ENCODE measurements around the gene CNOT6.
"Not testable (repeated sequence)": the region's sequence is repeated elsewhere in the genome, so short reads cannot be mapped to it uniquely, and the experiment has no call there.

The CNOT6 gene
- 35.0 to 71.2 (median 50.9) reads per million in 9 experiments for total RNA-seq

- ATAC-seq (replicated peaks): peak; percentile 92
- peak within 1 kb of the TSS; percentile 79 to 94 for H3K27ac Mint-ChIP-seq
- peak within 1 kb of the TSS; percentile 81 to 97 for H3K4me3 Mint-ChIP-seq
- peaks cover 24% of the 10 kb centered on the region for H3K36me3 Mint-ChIP-seq (ENCODE audit: insufficient read depth)
- H3K4me1 Mint-ChIP-seq (ENCODE audit: low read depth in 2 of 2): peaks cover 25 to 36% of the 10 kb centered on the region in 2 donors
- H3K27me3 Mint-ChIP-seq: no peaks in the 10 kb centered on the region
- peak; percentile 91 to 96 (median 93) for DNase-seq
- no peaks in the 10 kb centered on the region for H3K9me3 Mint-ChIP-seq
Measured at GRCh38 chr5:180494060-180494509, at the start of gene CNOT6. Gene CNOT6, plus strand, starts transcription at chr5:180494379. Its CDS starts 34,898 bp downstream, at chr5:180529277.

DNA sequence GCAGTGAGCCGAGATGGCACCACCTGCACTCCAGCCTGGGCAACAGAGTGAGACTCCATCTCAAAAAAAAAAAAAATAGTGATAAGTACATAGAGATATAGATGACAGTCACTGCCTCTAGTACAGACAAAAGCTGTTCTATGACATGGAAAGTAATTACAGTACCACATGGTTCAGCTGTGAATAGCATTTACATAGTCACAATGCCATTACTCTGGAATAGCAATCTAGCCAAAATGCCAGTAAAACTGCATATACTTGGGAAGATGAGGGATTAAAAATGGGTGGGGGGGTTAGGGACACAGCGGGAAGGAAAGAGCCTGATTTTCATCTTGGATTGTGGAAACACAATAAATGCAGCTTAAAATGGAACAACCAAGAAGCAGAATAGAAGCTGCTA is 39.4 kb upstream of the CNOT6 start:
- ATAC-seq (replicated peaks): no peak
- Mint-ChIP-seq H3K27me3 (peaks cover 32 to 42% of the 10 kb centered on the region in 2 donors), H3K9me3 (no peaks in the 10 kb centered on the region), H3K27ac (no peak overlapping the region), H3K4me1 (ENCODE audit: low read depth in 2 of 2) (peaks cover 6 to 7% of the 10 kb centered on the region in 2 donors), H3K36me3 (ENCODE audit: insufficient read depth) (peaks cover 6% of the 10 kb centered on the region), H3K4me3 (no peak overlapping the region)
- DNase-seq: no peak

- Mint-ChIP-seq H3K9me3 (no peaks in the 10 kb centered on the region), H3K4me1 (ENCODE audit: low read depth in 2 of 2) (peaks cover 7 to 8% of the 10 kb centered on the region in 2 donors)
Measured at GRCh38 chr5:180455872-180456271, 38.3 kb upstream of the CNOT6 start.

GRCh38 chr5:180456792-180457191 is 37.4 kb upstream of the CNOT6 start:
- no peak for ATAC-seq (replicated peaks)
- H3K9me3 Mint-ChIP-seq: no peaks in the 10 kb centered on the region
- H3K36me3 Mint-ChIP-seq (ENCODE audit: insufficient read depth): peaks cover 6% of the 10 kb centered on the region
- no peak overlapping the region for H3K4me3 Mint-ChIP-seq
- peaks cover 22 to 27% of the 10 kb centered on the region in 2 donors for H3K27me3 Mint-ChIP-seq
- H3K27ac Mint-ChIP-seq: peak overlapping the region in 1 of 2 donors; percentile 83
- no peak for DNase-seq
- peaks cover 7 to 8% of the 10 kb centered on the region in 2 donors for H3K4me1 Mint-ChIP-seq (ENCODE audit: low read depth in 2 of 2)

More at GRCh38 chr5:180455872-180456271, 38.3 kb upstream of the CNOT6 start:
- Mint-ChIP-seq H3K36me3 (ENCODE audit: insufficient read depth) (peaks cover 6% of the 10 kb centered on the region), H3K4me3 (no peak overlapping the region), H3K27ac (no peak overlapping the region), H3K27me3 (peaks cover 31 to 33% of the 10 kb centered on the region in 2 donors)
- DNase-seq (no peak), ATAC-seq (replicated peaks) (no peak)

DNA sequence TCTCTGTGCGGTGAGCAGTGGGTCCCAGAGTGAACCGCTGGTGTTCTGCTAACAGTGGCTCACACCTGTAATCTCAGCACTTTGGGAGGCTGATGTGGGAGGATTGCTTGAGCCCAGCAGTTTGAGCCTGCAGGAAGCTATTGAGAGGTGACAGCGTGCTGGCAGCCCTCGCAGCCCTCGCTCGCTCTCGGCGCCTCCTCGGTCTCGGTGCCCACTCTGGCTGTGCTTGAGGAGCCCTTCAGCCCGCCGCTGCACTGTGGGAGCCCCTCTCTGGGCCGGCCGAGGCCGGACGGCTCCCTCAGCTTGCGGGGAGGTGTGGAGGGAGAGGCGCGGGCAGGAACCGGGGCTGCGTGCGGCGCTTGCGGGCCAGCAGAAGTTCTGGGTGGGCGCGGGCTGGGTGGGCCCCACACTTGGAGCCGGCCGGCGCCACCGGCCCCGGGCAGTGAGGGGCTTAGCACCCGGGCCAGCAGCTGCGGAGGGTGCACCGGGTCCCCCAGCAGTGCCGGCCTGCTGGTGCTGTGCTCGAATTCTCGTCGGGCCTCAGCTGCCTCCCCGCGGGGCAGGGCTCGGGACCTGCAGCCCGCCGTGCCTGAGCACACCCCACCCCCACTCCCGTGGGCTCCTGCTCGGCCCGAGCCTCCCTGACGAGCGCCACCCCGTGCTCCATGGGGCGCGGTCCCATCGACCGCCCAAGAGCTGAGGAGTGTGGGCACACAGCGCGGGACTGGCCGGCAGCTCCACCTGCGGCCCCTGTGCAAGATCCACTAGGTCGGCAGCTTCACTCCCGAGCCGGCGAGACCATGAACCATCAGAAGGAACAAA is 35.1 kb upstream of the CNOT6 start:
- not testable (repeated sequence) for ATAC-seq (replicated peaks); H3K36me3 Mint-ChIP-seq (ENCODE audit: insufficient read depth); H3K27ac Mint-ChIP-seq; H3K4me1 Mint-ChIP-seq (ENCODE audit: low read depth in 2 of 2); H3K4me3 Mint-ChIP-seq; H3K9me3 Mint-ChIP-seq; DNase-seq
- H3K27me3 Mint-ChIP-seq: peaks cover 9 to 15% of the 10 kb centered on the region in 2 donors

GRCh38 chr5:180459674-180460142 is 34.5 kb upstream of the CNOT6 start:
- not testable (repeated sequence) for ATAC-seq (replicated peaks); H3K4me3 Mint-ChIP-seq; H3K27ac Mint-ChIP-seq; DNase-seq; H3K4me1 Mint-ChIP-seq (ENCODE audit: low read depth in 2 of 2); H3K36me3 Mint-ChIP-seq (ENCODE audit: insufficient read depth); H3K9me3 Mint-ChIP-seq
- peaks cover 2 to 16% of the 10 kb centered on the region in 2 donors for H3K27me3 Mint-ChIP-seq

- Mint-ChIP-seq H3K4me1 (ENCODE audit: low read depth in 2 of 2) (peaks cover 7 to 8% of the 10 kb centered on the region in 2 donors), H3K27ac (no peak overlapping the region), H3K36me3 (ENCODE audit: insufficient read depth) (no peaks in the 10 kb centered on the region), H3K9me3 (no peaks in the 10 kb centered on the region), H3K27me3 (peaks cover 0 to 26% of the 10 kb centered on the region in 2 donors), H3K4me3 (no peak overlapping the region)
- ATAC-seq (replicated peaks): no peak
- no peak for DNase-seq
Measured at GRCh38 chr5:180460834-180461233, 33.3 kb upstream of the CNOT6 start.

DNA sequence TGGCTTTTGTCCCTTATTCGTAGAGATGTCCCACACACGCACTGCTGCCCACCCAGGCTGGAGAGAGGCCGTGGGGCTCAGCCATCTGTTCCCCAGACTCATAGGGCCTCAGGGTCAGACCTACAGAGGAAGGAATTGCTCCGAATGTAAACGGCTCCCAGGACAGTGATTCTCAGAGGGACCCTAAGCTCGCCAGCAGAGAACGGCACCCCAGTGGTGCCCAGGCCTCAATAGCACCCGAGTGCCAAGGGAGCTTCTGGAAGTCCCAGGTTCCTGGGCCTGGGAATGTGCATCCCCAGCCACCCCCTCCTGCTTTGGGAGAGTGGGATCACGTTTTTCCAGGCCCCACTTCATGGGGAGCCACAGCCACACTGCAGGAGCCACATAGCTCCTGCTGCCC is 32.9 kb upstream of the CNOT6 start:
- DNase-seq (no peak), ATAC-seq (replicated peaks) (no peak)
- H3K4me1 Mint-ChIP-seq (ENCODE audit: low read depth in 2 of 2): peaks cover 7 to 8% of the 10 kb centered on the region in 2 donors
- H3K9me3 Mint-ChIP-seq: no peaks in the 10 kb centered on the region
- no peak overlapping the region for H3K4me3 Mint-ChIP-seq
- no peaks in the 10 kb centered on the region for H3K36me3 Mint-ChIP-seq (ENCODE audit: insufficient read depth)
- no peak overlapping the region for H3K27ac Mint-ChIP-seq
- H3K27me3 Mint-ChIP-seq: peaks cover 0 to 27% of the 10 kb centered on the region in 2 donors

DNA sequence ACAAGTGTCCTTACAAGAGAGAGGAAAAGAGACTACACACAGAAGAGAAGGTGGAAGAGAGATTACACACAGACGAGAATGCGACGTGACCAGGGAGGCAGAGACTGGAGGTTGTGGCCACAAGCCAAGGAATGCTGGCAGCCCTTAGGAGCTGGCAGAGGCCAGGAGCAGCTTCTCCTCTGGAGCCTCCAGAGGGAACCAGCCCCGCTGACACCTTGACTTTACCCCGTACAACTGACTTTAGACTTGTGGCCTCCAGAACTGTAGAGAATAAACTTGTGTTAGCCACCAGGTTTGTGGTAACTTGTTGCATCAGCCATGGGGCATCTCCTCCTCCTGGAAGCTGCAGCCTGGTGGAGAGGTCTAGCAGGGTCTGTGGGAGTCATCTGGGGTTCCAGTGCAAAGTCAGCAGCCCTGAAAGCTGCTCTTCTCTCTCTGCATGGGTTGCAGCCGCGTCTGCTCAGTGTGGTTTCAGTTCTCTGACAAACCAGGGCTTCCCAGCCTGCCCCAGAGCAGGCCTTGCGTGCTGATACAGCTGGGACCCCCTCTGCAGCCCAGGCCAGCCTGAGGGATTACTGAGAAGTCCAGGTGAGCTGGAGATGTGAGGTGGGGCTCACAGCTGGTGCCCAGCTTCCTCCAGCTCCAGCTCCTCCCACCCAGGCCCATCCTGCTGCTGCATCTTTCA is 30.8 kb upstream of the CNOT6 start:
- peak overlapping the region in 1 of 2 donors; percentile 4 for H3K27ac Mint-ChIP-seq
- H3K36me3 Mint-ChIP-seq (ENCODE audit: insufficient read depth): no peaks in the 10 kb centered on the region
- H3K27me3 Mint-ChIP-seq: peaks cover 9 to 42% of the 10 kb centered on the region in 2 donors
- H3K4me3 Mint-ChIP-seq: no peak overlapping the region
- H3K9me3 Mint-ChIP-seq: no peaks in the 10 kb centered on the region
- DNase-seq: no peak
- no peak for ATAC-seq (replicated peaks)
- peaks cover 0 to 2% of the 10 kb centered on the region in 2 donors for H3K4me1 Mint-ChIP-seq (ENCODE audit: low read depth in 2 of 2)

DNA sequence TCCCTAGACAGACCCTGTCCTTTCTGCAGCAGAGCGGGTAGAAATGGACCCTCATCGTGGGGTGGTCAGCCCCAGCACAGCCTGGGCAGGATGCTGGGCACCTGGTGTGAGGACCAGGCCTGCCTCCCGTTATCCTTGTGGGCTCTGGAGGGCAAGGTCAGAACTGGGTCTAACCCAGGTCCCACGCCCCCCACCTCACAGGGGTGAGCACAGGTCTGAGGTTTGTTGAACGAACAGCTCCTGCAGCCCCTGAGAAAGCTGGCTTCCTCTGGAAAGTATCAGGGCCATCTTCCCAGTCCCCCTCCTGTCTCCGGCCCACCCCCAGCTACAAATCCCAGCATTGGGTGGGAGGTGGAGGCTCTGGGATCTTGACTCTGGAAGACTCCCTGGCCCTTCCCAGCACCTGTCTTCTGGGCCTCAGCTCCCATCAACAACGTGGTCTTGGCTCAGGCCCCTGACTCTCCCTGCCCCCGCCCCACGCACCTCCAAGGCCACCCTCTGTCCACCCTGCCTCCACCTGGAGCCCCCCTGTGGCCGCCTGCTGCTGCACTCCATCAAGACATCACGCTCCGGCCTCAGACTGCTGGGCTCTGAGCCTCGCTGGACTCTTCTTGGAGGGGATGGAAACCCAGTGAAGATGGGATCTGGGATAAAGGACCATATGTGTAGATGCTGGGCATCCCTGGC is 30.1 kb upstream of the CNOT6 start:
- H3K9me3 Mint-ChIP-seq: no peaks in the 10 kb centered on the region

DNA sequence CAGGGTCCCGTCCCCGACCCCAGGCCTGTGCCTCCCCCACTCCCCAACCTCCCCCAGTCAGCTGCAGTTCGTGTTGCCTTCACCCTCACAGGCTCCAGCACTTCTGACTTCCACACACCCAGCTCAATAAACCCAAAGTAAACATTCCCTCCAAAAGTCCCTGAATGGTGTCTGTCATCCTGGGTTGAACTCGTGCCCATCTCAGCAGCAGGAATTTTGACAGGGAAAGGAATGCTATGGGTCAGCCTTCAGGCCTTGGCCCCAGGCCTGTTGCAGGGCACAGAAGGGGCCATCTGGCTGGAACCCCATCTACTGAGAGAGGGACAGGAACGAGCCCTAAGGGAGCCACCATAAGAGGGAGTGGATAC is 29.6 kb upstream of the CNOT6 start:
- ATAC-seq (replicated peaks) (no peak), DNase-seq (no peak)
- H3K4me1 Mint-ChIP-seq (ENCODE audit: low read depth in 2 of 2): peaks cover 0 to 2% of the 10 kb centered on the region in 2 donors
- H3K9me3 Mint-ChIP-seq: no peaks in the 10 kb centered on the region
- H3K4me3 Mint-ChIP-seq: no peak overlapping the region
- H3K36me3 Mint-ChIP-seq (ENCODE audit: insufficient read depth): no peaks in the 10 kb centered on the region
- H3K27me3 Mint-ChIP-seq: peaks cover 17 to 48% of the 10 kb centered on the region in 2 donors
- H3K27ac Mint-ChIP-seq: no peak overlapping the region

More for the DNA sequence above, 30.1 kb upstream of the CNOT6 start:
- DNase-seq: no peak
- ATAC-seq (replicated peaks): no peak
- Mint-ChIP-seq H3K27ac (no peak overlapping the region), H3K4me3 (no peak overlapping the region), H3K36me3 (ENCODE audit: insufficient read depth) (no peaks in the 10 kb centered on the region), H3K4me1 (ENCODE audit: low read depth in 2 of 2) (peaks cover 0 to 2% of the 10 kb centered on the region in 2 donors), H3K27me3 (peaks cover 15 to 48% of the 10 kb centered on the region in 2 donors)

GRCh38 chr5:180465052-180465451 is 29.1 kb upstream of the CNOT6 start:
- H3K27me3 Mint-ChIP-seq: peaks cover 17 to 48% of the 10 kb centered on the region in 2 donors
- not testable (repeated sequence) for DNase-seq; H3K27ac Mint-ChIP-seq; H3K4me1 Mint-ChIP-seq (ENCODE audit: low read depth in 2 of 2); H3K36me3 Mint-ChIP-seq (ENCODE audit: insufficient read depth); H3K4me3 Mint-ChIP-seq; H3K9me3 Mint-ChIP-seq; ATAC-seq (replicated peaks)

DNA sequence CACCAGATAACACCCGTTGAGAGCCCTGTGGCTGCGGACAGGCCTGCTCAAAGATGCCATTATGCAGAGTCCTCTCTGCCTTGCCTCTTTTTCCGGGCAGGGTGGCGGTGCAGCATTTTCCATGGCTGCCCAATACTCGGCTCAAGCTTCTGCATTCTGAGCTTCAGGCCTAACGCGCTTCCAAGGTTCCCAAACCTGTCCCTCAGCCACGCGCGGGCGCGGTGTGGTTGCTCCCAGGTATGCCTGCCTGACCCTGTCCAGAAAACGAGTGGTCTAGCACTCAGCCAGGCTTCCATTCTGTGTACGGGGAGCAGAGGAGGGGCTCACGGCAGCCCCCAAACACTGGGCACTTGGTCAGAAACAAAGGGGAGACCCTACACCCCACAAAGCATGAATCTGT is 27.9 kb upstream of the CNOT6 start:
- no peak for DNase-seq
- H3K9me3 Mint-ChIP-seq: no peaks in the 10 kb centered on the region
- no peak overlapping the region for H3K4me3 Mint-ChIP-seq
- peaks cover 0 to 2% of the 10 kb centered on the region in 2 donors for H3K4me1 Mint-ChIP-seq (ENCODE audit: low read depth in 2 of 2)
- no peak for ATAC-seq (replicated peaks)
- H3K27me3 Mint-ChIP-seq: peaks cover 17 to 51% of the 10 kb centered on the region in 2 donors
- H3K27ac Mint-ChIP-seq: no peak overlapping the region
- H3K36me3 Mint-ChIP-seq (ENCODE audit: insufficient read depth): no peaks in the 10 kb centered on the region
